Measurements from ENCODE around the gene GCNT1. TPM values are rescaled to one million over a fixed set of nuclear protein-coding genes. Genes with fewer than 3 reads are reported as not detected.
A peak's percentile ranks its signal among the peaks of the same experiment; 100 is the strongest.

Gene GCNT1
- total RNA-seq, 1 donor from 2014 or later, result 69.3 TPM

GRCh38 chr9:76438841-76439588, 20.0 kb upstream of the GCNT1 start:
- DNase-seq (ENCODE audit: low spot score, unreplicated experiment), result no peak
- H3K4me1 Mint-ChIP-seq (ENCODE audit: low read depth), result peaks cover 12% of the 10 kb centered on the region
- H3K27ac Mint-ChIP-seq, result no peak overlapping the region
- H3K9me3 Mint-ChIP-seq (ENCODE audit: low read depth), result peaks cover 7% of the 10 kb centered on the region
- peaks cover 4% of the 10 kb centered on the region for H3K36me3 Mint-ChIP-seq (ENCODE audit: insufficient read depth)
- TF ChIP-seq, protein P1, sequence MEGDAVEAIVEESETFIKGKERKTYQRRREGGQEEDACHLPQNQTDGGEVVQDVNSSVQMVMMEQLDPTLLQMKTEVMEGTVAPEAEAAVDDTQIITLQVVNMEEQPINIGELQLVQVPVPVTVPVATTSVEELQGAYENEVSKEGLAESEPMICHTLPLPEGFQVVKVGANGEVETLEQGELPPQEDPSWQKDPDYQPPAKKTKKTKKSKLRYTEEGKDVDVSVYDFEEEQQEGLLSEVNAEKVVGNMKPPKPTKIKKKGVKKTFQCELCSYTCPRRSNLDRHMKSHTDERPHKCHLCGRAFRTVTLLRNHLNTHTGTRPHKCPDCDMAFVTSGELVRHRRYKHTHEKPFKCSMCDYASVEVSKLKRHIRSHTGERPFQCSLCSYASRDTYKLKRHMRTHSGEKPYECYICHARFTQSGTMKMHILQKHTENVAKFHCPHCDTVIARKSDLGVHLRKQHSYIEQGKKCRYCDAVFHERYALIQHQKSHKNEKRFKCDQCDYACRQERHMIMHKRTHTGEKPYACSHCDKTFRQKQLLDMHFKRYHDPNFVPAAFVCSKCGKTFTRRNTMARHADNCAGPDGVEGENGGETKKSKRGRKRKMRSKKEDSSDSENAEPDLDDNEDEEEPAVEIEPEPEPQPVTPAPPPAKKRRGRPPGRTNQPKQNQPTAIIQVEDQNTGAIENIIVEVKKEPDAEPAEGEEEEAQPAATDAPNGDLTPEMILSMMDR (IDR thresholded peaks at IDR 0.05; ENCODE audit: unreplicated experiment), result no peak
- H3K27me3 Mint-ChIP-seq, result no peaks in the 10 kb centered on the region
- H3K4me3 Mint-ChIP-seq (ENCODE audit: low read depth), result no peak overlapping the region

GRCh38 chr9:76441551-76442322, 17.2 kb upstream of the GCNT1 start:
- TF ChIP-seq, protein P1 (IDR thresholded peaks at IDR 0.05; ENCODE audit: unreplicated experiment), result no peak
- no peak for DNase-seq (ENCODE audit: low spot score, unreplicated experiment)
- no peak overlapping the region for H3K4me3 Mint-ChIP-seq (ENCODE audit: low read depth)
- peaks cover 3% of the 10 kb centered on the region for H3K9me3 Mint-ChIP-seq (ENCODE audit: low read depth)
- H3K4me1 Mint-ChIP-seq (ENCODE audit: low read depth), result peaks cover 20% of the 10 kb centered on the region
- H3K36me3 Mint-ChIP-seq (ENCODE audit: insufficient read depth), result peaks cover 4% of the 10 kb centered on the region
- no peaks in the 10 kb centered on the region for H3K27me3 Mint-ChIP-seq
- no peak overlapping the region for H3K27ac Mint-ChIP-seq

DNA sequence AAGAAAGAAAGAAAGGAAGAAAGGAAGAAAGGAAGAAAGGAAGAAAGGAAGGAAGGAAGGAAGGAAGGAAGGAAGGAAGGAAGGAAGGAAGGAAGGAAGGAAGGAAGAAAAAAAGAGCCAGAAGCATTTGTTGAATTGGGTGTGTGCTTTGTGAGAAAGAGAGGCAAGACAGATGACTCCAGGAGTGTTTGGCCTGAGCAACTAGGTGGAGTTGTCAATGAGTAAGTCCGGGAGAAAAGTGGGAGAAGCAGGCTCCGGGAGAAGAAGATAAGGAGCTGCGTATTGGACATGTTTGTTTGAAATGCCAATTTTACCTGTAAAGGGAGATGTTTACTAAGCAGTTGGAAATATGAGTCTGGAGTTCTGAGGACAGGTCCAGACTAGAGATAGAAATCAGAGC, 15.1 kb upstream of the GCNT1 start:
- Mint-ChIP-seq H3K27me3 (no peaks in the 10 kb centered on the region), H3K36me3 (ENCODE audit: insufficient read depth) (peaks cover 4% of the 10 kb centered on the region), H3K4me1 (ENCODE audit: low read depth) (peaks cover 17% of the 10 kb centered on the region), H3K4me3 (ENCODE audit: low read depth) (no peak overlapping the region), H3K9me3 (ENCODE audit: low read depth) (peaks cover 3% of the 10 kb centered on the region), H3K27ac (peak overlapping the region; percentile 42)
- TF ChIP-seq, protein P1 (IDR thresholded peaks at IDR 0.05; ENCODE audit: unreplicated experiment), result no peak
- no peak for DNase-seq (ENCODE audit: low spot score, unreplicated experiment)

DNA sequence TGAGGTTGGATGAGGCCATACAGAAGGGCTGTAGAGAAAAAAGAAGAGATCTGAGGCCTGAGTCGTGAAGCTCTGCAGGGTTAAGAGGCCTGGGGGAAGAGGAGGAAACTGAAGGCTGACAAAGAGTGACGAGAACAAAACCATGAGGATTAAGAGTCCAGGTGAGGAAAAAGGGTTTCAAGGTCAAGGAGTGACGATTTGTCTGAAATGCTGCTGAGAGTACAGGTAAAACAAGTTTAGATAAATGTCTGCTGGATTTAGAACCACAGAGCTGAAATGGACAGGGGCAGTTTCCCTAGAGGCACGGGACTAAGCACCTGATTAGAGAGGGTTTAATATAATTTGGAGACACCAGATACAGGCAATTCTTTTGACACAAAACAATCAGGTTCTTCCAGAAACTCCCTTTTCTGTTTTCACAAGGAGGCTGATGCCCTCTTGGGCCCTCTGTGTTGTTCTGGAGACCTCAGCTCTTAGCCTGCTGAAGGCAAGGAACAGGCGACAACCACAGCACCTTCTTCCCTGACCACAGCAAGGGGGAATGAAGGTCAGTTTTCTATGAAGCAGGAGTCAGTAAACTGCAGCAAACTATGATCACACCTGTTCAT, 14.6 kb upstream of the GCNT1 start:
- H3K36me3 Mint-ChIP-seq (ENCODE audit: insufficient read depth), result peaks cover 4% of the 10 kb centered on the region
- no peak overlapping the region for H3K4me3 Mint-ChIP-seq (ENCODE audit: low read depth)
- no peak for DNase-seq (ENCODE audit: low spot score, unreplicated experiment)
- TF ChIP-seq, protein P1 (IDR thresholded peaks at IDR 0.05; ENCODE audit: unreplicated experiment), result no peak
- peaks cover 18% of the 10 kb centered on the region for H3K4me1 Mint-ChIP-seq (ENCODE audit: low read depth)
- peaks cover 3% of the 10 kb centered on the region for H3K9me3 Mint-ChIP-seq (ENCODE audit: low read depth)
- H3K27ac Mint-ChIP-seq, result peak overlapping the region; percentile 42
- H3K27me3 Mint-ChIP-seq, result no peaks in the 10 kb centered on the region

DNA sequence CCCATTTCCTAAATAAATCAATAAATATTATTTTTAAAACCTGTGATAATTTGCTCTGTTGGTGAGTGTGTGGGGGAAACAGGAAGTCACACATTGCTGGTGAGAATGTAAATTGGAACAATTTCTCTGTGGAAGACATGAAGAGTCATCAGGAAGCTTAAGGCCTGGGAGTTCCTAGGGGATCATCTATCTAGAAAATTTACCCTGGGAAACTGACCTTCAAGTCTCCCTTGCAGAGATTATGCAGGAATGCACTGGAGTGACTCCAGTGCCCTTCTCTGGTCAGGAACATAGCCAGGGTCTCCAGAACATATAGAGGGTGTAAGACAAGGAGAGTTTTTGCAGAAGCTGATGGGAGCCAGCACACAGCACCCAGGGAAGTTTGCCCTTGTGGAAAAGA, 13.0 kb upstream of the GCNT1 start:
- H3K4me3 Mint-ChIP-seq (ENCODE audit: low read depth), result no peak overlapping the region
- peaks cover 3% of the 10 kb centered on the region for H3K9me3 Mint-ChIP-seq (ENCODE audit: low read depth)
- H3K4me1 Mint-ChIP-seq (ENCODE audit: low read depth), result peaks cover 19% of the 10 kb centered on the region
- DNase-seq (ENCODE audit: low spot score, unreplicated experiment), result no peak
- TF ChIP-seq, protein P1 (IDR thresholded peaks at IDR 0.05; ENCODE audit: unreplicated experiment), result no peak
- no peak overlapping the region for H3K27ac Mint-ChIP-seq
- no peaks in the 10 kb centered on the region for H3K27me3 Mint-ChIP-seq
- peaks cover 4% of the 10 kb centered on the region for H3K36me3 Mint-ChIP-seq (ENCODE audit: insufficient read depth)

Measured in progenitor cell of endocrine pancreas (in vitro differentiated cells).